HG03354 (cell line): ENCODE measurements around the gene PTPRE.

Experiments
- ATAC-seq: cut with Tn5 transposase; IDR thresholded peaks from one replicate; pipeline ENCODE4 v1.9.1; 2021; ENCODE audit warnings: mild to moderate bottlenecking; ENCODE audit not compliant: unreplicated experiment, poor library complexity, severe bottlenecking

The PTPRE gene

GRCh38 chr10:127991543-127992255, 84.8 kb downstream of the PTPRE start:
- ATAC-seq = no peak

GRCh38 chr10:127992376-127992775, 85.5 kb downstream of the PTPRE start:
- no peak for ATAC-seq

- no peak for ATAC-seq
Observed at GRCh38 chr10:127993056-127993690, 86.3 kb downstream of the PTPRE start.

- ATAC-seq = no peak
Observed at GRCh38 chr10:127995939-127996338, 89.0 kb downstream of the PTPRE start.

- ATAC-seq = no peak
Observed at GRCh38 chr10:127996586-127996985, 89.7 kb downstream of the PTPRE start.

- no peak for ATAC-seq
Observed at GRCh38 chr10:127997271-127997670, 90.4 kb downstream of the PTPRE start.

- no peak for ATAC-seq
Observed at GRCh38 chr10:127997937-127998336, 91.0 kb downstream of the PTPRE start.

- ATAC-seq = no peak
Observed at GRCh38 chr10:127998501-127999144, 91.7 kb downstream of the PTPRE start.

- no peak for ATAC-seq
Observed at GRCh38 chr10:127999297-128000129, 92.6 kb downstream of the PTPRE start.

GRCh38 chr10:128000471-128001362, 93.8 kb downstream of the PTPRE start:
- ATAC-seq = no peak

GRCh38 chr10:128001363-128001745, 94.5 kb downstream of the PTPRE start:
- no peak for ATAC-seq

GRCh38 chr10:128001849-128002248, 94.9 kb downstream of the PTPRE start:
- ATAC-seq = no peak

- ATAC-seq = no peak
Observed at GRCh38 chr10:128003521-128003920, 96.6 kb downstream of the PTPRE start.

- no peak for ATAC-seq
Observed at GRCh38 chr10:128005858-128006257, 99.0 kb downstream of the PTPRE start.

- no peak for ATAC-seq
Observed at GRCh38 chr10:128007056-128007455, 100.2 kb downstream of the PTPRE start.

GRCh38 chr10:128007971-128008370, 101.1 kb downstream of the PTPRE start:
- no peak for ATAC-seq

- ATAC-seq = no peak
Observed at GRCh38 chr10:128008521-128009250, 101.8 kb downstream of the PTPRE start.

- ATAC-seq = no peak
Observed at GRCh38 chr10:128009372-128010126, 102.6 kb downstream of the PTPRE start.
